ENCODE data around the gene RFXANK. TPM values are rescaled to one million over a fixed set of nuclear protein-coding genes. Genes with fewer than 3 reads are reported as not detected.
A peak's percentile ranks its signal among the peaks of the same experiment; 100 is the strongest.

RFXANK gene
- total and polyA plus RNA-seq, 9 of the 15 experiments (the other 6 are each of a cell fraction or from before 2014, with no cell fraction given) = 68.6 to 181 (median 150) TPM

DNA sequence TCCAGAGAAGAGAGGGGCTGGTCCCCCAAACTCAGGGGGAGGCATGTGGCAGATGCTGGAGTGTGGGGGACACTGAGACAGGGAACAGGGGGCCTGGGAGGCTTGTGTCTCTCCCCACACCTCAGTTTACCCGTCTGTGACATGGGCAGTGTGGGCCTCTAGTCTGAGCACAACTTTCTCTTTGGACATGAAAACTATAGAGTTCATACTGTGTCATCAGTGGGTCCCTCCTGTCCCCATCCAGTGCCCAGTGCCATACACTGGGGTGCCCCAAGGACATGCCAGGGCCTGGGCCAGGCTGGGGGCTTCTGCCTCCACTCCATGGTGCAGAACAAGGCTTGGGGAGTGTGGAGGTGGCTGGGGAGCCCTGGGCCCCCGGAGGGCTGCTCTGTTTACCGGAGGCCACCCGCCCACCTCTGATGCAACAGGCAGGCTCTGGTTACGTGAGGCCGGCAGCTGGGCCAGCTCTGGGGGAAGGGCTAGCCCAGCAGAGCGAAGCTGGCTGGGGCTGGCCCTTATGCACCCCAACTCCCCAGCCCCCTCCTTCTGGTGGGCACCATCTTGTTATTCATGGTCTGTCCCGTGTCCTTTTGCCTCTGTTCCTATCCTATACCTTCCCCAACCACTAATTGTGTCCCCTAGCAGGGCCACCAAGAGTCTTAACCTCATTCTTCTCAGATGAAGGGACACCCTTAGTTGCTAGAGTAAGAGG is 20.1 kb upstream of the RFXANK start (continued):
- TF ChIP-seq, protein P1, sequence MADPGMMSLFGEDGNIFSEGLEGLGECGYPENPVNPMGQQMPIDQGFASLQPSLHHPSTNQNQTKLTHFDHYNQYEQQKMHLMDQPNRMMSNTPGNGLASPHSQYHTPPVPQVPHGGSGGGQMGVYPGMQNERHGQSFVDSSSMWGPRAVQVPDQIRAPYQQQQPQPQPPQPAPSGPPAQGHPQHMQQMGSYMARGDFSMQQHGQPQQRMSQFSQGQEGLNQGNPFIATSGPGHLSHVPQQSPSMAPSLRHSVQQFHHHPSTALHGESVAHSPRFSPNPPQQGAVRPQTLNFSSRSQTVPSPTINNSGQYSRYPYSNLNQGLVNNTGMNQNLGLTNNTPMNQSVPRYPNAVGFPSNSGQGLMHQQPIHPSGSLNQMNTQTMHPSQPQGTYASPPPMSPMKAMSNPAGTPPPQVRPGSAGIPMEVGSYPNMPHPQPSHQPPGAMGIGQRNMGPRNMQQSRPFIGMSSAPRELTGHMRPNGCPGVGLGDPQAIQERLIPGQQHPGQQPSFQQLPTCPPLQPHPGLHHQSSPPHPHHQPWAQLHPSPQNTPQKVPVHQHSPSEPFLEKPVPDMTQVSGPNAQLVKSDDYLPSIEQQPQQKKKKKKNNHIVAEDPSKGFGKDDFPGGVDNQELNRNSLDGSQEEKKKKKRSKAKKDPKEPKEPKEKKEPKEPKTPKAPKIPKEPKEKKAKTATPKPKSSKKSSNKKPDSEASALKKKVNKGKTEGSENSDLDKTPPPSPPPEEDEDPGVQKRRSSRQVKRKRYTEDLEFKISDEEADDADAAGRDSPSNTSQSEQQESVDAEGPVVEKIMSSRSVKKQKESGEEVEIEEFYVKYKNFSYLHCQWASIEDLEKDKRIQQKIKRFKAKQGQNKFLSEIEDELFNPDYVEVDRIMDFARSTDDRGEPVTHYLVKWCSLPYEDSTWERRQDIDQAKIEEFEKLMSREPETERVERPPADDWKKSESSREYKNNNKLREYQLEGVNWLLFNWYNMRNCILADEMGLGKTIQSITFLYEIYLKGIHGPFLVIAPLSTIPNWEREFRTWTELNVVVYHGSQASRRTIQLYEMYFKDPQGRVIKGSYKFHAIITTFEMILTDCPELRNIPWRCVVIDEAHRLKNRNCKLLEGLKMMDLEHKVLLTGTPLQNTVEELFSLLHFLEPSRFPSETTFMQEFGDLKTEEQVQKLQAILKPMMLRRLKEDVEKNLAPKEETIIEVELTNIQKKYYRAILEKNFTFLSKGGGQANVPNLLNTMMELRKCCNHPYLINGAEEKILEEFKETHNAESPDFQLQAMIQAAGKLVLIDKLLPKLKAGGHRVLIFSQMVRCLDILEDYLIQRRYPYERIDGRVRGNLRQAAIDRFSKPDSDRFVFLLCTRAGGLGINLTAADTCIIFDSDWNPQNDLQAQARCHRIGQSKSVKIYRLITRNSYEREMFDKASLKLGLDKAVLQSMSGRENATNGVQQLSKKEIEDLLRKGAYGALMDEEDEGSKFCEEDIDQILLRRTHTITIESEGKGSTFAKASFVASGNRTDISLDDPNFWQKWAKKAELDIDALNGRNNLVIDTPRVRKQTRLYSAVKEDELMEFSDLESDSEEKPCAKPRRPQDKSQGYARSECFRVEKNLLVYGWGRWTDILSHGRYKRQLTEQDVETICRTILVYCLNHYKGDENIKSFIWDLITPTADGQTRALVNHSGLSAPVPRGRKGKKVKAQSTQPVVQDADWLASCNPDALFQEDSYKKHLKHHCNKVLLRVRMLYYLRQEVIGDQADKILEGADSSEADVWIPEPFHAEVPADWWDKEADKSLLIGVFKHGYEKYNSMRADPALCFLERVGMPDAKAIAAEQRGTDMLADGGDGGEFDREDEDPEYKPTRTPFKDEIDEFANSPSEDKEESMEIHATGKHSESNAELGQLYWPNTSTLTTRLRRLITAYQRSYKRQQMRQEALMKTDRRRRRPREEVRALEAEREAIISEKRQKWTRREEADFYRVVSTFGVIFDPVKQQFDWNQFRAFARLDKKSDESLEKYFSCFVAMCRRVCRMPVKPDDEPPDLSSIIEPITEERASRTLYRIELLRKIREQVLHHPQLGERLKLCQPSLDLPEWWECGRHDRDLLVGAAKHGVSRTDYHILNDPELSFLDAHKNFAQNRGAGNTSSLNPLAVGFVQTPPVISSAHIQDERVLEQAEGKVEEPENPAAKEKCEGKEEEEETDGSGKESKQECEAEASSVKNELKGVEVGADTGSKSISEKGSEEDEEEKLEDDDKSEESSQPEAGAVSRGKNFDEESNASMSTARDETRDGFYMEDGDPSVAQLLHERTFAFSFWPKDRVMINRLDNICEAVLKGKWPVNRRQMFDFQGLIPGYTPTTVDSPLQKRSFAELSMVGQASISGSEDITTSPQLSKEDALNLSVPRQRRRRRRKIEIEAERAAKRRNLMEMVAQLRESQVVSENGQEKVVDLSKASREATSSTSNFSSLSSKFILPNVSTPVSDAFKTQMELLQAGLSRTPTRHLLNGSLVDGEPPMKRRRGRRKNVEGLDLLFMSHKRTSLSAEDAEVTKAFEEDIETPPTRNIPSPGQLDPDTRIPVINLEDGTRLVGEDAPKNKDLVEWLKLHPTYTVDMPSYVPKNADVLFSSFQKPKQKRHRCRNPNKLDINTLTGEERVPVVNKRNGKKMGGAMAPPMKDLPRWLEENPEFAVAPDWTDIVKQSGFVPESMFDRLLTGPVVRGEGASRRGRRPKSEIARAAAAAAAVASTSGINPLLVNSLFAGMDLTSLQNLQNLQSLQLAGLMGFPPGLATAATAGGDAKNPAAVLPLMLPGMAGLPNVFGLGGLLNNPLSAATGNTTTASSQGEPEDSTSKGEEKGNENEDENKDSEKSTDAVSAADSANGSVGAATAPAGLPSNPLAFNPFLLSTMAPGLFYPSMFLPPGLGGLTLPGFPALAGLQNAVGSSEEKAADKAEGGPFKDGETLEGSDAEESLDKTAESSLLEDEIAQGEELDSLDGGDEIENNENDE (IDR thresholded peaks at IDR 0.05; ENCODE audit: low read depth, low read length) = no peak
- 0 out of 2 replicates have a peak, but pooled peaks have one; percentile 4 for TF ChIP-seq NFIC (IDR thresholded peaks at IDR 0.05)
- peak; percentile 34 for TF ChIP-seq ZFP36 (IDR thresholded peaks at IDR 0.05; ENCODE audit: low read depth, low read length, partially characterized antibody)
- peak; percentile 43; the same call in 1 of the 2 replicates for TF ChIP-seq ARID1B (IDR thresholded peaks at IDR 0.05)
- peak; percentile 13; the same call in 1 of the 2 replicates for TF ChIP-seq ZNF24 (IDR thresholded peaks at IDR 0.05)
- peak; percentile 15; the same call in 1 of the 2 replicates for TF ChIP-seq L3MBTL2 (IDR thresholded peaks at IDR 0.05)
- TF ChIP-seq RNF2 (IDR thresholded peaks at IDR 0.05) = 0 out of 2 replicates have a peak, but pooled peaks have one; percentile 37
- no peak for TF ChIP-seq ZFP1 (CRISPR knock-in tag; IDR thresholded peaks at IDR 0.05)
- no peak for TF ChIP-seq TCF3 (CRISPR knock-in tag; IDR thresholded peaks at IDR 0.05)
- TF ChIP-seq CBX1 (IDR thresholded peaks at IDR 0.05; ENCODE audit: low read depth) = peak; percentile 92; the same call in 1 of the 2 replicates
- TF ChIP-seq ZNF830 (CRISPR knock-in tag; IDR thresholded peaks at IDR 0.05) = no peak
- TF ChIP-seq AFF1 (IDR thresholded peaks at IDR 0.05; ENCODE audit: low read depth in 1 of 2, partially characterized antibody in 2 of 2) = peak in 1 of 2 experiments; percentile 58

Data from K562 (cell line).